CD14-positive monocyte (primary cell): ENCODE data around the gene NUP205. TPM values are rescaled to one million over a fixed set of nuclear protein-coding genes. Genes with fewer than 3 reads are reported as not detected.

ENCODE experiments used
- DNase-seq, 3 donors: peaks; one replicate each; pipeline ENCODE4 v3.0.0-alpha.2; 2011 to 2022
- H2AFZ ChIP-seq: 2 replicates; pipeline ENCODE4 v1.6.0; 2012; ENCODE audit warnings: mild to moderate bottlenecking, low read depth, low read length, inconsistent platforms; ENCODE audit not compliant: insufficient read depth, poor library complexity, severe bottlenecking
- H3K27ac ChIP-seq, 2 donors: 1 replicate in 1 of 2; 2 replicates in 1 of 2; pipeline ENCODE4 v1.5.1; 2012 to 2013; ENCODE audit warnings: low read length in 2 of 2, control low read depth in 1 of 2, inconsistent platforms in 1 of 2, low read depth in 1 of 2, mild to moderate bottlenecking in 1 of 2
- H3K27me3 ChIP-seq, 2 donors: one replicate each; pipeline versions ENCODE4 v1.6.0 to v1.6.1; 2011 to 2013; ENCODE audit warnings: low read length in 2 of 2; ENCODE audit not compliant: control insufficient read depth in 2 of 2, insufficient read depth in 2 of 2
- H3K36me3 ChIP-seq, 2 donors: replicated peaks in 1 of 2; 1 replicate in 1 of 2; 2 replicates in 1 of 2; pipeline versions ENCODE4 v1.5.1 to v1.6.1; 2012 to 2013; ENCODE audit warnings: low read length in 2 of 2, control low read depth in 1 of 2, inconsistent platforms in 1 of 2, mild to moderate bottlenecking in 1 of 2; ENCODE audit not compliant: insufficient read depth in 2 of 2, control insufficient read depth in 1 of 2
- H3K4me1 ChIP-seq, 2 donors: 1 replicate in 1 of 2; 2 replicates in 1 of 2; pipeline versions ENCODE4 v1.5.1 to v1.6.1; 2012 to 2013; ENCODE audit warnings: low read length in 2 of 2, control low read depth in 1 of 2, inconsistent platforms in 1 of 2, mild to moderate bottlenecking in 1 of 2, moderate library complexity in 1 of 2; ENCODE audit not compliant: insufficient read depth in 2 of 2, control insufficient read depth in 1 of 2
- H3K4me2 ChIP-seq: replicated peaks from 2 replicates; pipeline ENCODE3; 2012; ENCODE audit warnings: low read length, moderate library complexity, mild to moderate bottlenecking; ENCODE audit not compliant: poor library complexity, severe bottlenecking; ENCODE audit errors: extremely low read depth
- H3K4me3 ChIP-seq, 3 experiments: fragments of 200-600 bp in 1 of 3; sonication (generic) in 1 of 3; replicated peaks in 1 of 3; 1 replicate in 2 of 3; 2 replicates in 1 of 3; pipeline ENCODE4 v1.5.1; 2011 to 2013; ENCODE audit warnings: low read length in 3 of 3, mild to moderate bottlenecking in 3 of 3, control low read depth in 2 of 3, low read depth in 2 of 3, inconsistent platforms in 1 of 3, moderate library complexity in 1 of 3
- H3K79me2 ChIP-seq: 2 replicates; pipeline ENCODE4 v1.6.0; 2012; ENCODE audit warnings: mild to moderate bottlenecking, control low read depth, inconsistent platforms, low read length, moderate library complexity; ENCODE audit not compliant: insufficient read depth
- H3K9ac ChIP-seq: 2 replicates; pipeline ENCODE4 v1.6.0; 2017; ENCODE audit warnings: low read length, mild to moderate bottlenecking; ENCODE audit not compliant: insufficient read depth, poor library complexity, severe bottlenecking
- H3K9me3 ChIP-seq, 2 donors: replicated peaks in 1 of 2; 1 replicate in 1 of 2; 2 replicates in 1 of 2; pipeline versions ENCODE4 v1.5.1 to v1.6.1; 2012 to 2013; ENCODE audit warnings: low read length in 2 of 2, control low read depth in 1 of 2; ENCODE audit not compliant: control insufficient read depth in 1 of 2, insufficient read depth in 1 of 2
- H4K20me1 ChIP-seq: 2 replicates; pipeline ENCODE4 v1.6.0; 2012; ENCODE audit warnings: mild to moderate bottlenecking, low read length, control low read depth, moderate library complexity; ENCODE audit not compliant: insufficient read depth
- H3K27ac Mint-ChIP-seq, 7 donors: one replicate each; pipeline ENCODE4 v1.8.0; 2020; ENCODE audit warnings: mild to moderate bottlenecking in 7 of 7, mixed read lengths in 7 of 7, moderate library complexity in 6 of 7, inconsistent platforms in 2 of 7
- H3K27me3 Mint-ChIP-seq, 3 donors: one replicate each; pipeline ENCODE4 v1.8.0; 2021 to 2022; ENCODE audit warnings: low read depth in 3 of 3, mild to moderate bottlenecking in 3 of 3, mixed read lengths in 3 of 3, moderate library complexity in 3 of 3, inconsistent platforms in 1 of 3
- H3K36me3 Mint-ChIP-seq, 2 donors: one replicate each; pipeline ENCODE4 v1.8.0; 2020; ENCODE audit warnings: mixed read lengths in 2 of 2, inconsistent platforms in 1 of 2, mild to moderate bottlenecking in 1 of 2
- H3K4me1 Mint-ChIP-seq: one replicate; pipeline ENCODE4 v1.8.0; 2020; ENCODE audit warnings: mild to moderate bottlenecking, mixed read lengths
- H3K4me3 Mint-ChIP-seq, 2 donors: one replicate each; pipeline ENCODE4 v1.8.0; 2020; ENCODE audit warnings: mild to moderate bottlenecking in 2 of 2, mixed read lengths in 2 of 2, moderate library complexity in 1 of 2
- H3K9me3 Mint-ChIP-seq, 7 donors: one replicate each; pipeline ENCODE4 v1.8.0; 2020 to 2022; ENCODE audit warnings: mixed read lengths in 7 of 7, mild to moderate bottlenecking in 6 of 7, moderate library complexity in 6 of 7, inconsistent platforms in 2 of 7
- WGBS: methylation state at CpG from one replicate; pipeline ENCODE4 v1.1.5; 2013; ENCODE audit warnings: missing lambda C conversion rate; ENCODE audit not compliant: insufficient coverage; 5-methylcytosine and 5-hydroxymethylcytosine counted together
- intact Hi-C, 2 donors: fragments of 100-400 bp; cut with micrococcal nuclease; formaldehyde crosslinking; loops; one replicate each; pipeline versions ENCODE4 v1.15.0 to v1.15.1; 2023
- polyA plus RNA-seq, 3 donors: library from polyadenylated mRNA; depleted of rRNA in 1 of 3; unstranded in 2 of 3; stranded (reverse) in 1 of 3; fragments of 300-500 nt in 2 of 3; fragments of >200 nt in 1 of 3; fragmentation: Illumina TruSeq in 2 of 3; gene quantifications; 1 replicate in 2 of 3; 2 replicates in 1 of 3; pipeline ENCODE4 v1.2.3, GENCODE V29; 2012 to 2021
- TF ChIP-seq, protein P1 (sequence below): fragments of 200-600 bp; IDR thresholded peaks from one replicate; pipeline ENCODE4 v1.8.0; 2022; ENCODE audit warnings: antibody characterized with exemption, mild to moderate bottlenecking

The NUP205 gene
- polyA plus RNA-seq, 3 donors: 10.9 to 15.2 (median 13.7) TPM

DNA sequence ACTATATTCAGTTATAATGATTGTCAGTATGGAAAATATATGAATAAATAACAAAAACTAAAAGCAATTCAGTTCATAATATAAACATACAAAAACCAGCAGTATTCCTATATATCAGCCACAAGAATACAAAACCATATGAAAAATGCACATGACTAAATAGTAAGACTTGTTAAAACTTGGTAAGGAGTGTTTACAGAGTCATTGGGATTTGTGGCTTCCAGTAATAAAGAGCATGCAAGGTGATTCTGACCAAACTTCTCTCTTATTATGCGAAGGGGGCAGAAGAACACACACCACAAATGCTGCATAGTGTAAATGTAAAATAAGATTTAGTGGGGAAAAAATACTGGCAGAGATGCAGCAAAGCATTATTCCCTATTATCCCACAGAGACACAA is 39.0 kb upstream of the NUP205 start:
- Histone ChIP-seq H3K79me2 (no peaks in the 10 kb centered on the region), H3K9me3 (no peaks in the 10 kb centered on the region), H3K27ac (no peak overlapping the region), H3K4me3 (no peak overlapping the region), H4K20me1 (no peaks in the 10 kb centered on the region), H3K36me3 (no peaks in the 10 kb centered on the region), H3K4me2 (no peak overlapping the region), H3K9ac (no peak overlapping the region), H3K4me1 (peaks cover 7% of the 10 kb centered on the region in 2 donors), H2AFZ (no peak overlapping the region), H3K27me3 (no peaks in the 10 kb centered on the region)
- intact Hi-C loops: loop anchor here in 1 of 2 donors (10.0 kb wide), 1 partner anchor 146 kb away; the partner anchor contains the start of gene STMP1
- Mint-ChIP-seq H3K36me3 (no peaks in the 10 kb centered on the region), H3K4me1 (peaks cover 11% of the 10 kb centered on the region), H3K27ac (no peak overlapping the region), H3K27me3 (peaks cover 0 to 3% (median 3%) of the 10 kb centered on the region in 3 donors), H3K9me3 (peaks cover 4 to 10% (median 6%) of the 10 kb centered on the region in 7 donors), H3K4me3 (no peak overlapping the region)
- TF ChIP-seq, protein P1, sequence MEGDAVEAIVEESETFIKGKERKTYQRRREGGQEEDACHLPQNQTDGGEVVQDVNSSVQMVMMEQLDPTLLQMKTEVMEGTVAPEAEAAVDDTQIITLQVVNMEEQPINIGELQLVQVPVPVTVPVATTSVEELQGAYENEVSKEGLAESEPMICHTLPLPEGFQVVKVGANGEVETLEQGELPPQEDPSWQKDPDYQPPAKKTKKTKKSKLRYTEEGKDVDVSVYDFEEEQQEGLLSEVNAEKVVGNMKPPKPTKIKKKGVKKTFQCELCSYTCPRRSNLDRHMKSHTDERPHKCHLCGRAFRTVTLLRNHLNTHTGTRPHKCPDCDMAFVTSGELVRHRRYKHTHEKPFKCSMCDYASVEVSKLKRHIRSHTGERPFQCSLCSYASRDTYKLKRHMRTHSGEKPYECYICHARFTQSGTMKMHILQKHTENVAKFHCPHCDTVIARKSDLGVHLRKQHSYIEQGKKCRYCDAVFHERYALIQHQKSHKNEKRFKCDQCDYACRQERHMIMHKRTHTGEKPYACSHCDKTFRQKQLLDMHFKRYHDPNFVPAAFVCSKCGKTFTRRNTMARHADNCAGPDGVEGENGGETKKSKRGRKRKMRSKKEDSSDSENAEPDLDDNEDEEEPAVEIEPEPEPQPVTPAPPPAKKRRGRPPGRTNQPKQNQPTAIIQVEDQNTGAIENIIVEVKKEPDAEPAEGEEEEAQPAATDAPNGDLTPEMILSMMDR: no peak
- DNase-seq: no peak
- WGBS: no CpG with 5 or more reads among the region's 1 CpG

DNA sequence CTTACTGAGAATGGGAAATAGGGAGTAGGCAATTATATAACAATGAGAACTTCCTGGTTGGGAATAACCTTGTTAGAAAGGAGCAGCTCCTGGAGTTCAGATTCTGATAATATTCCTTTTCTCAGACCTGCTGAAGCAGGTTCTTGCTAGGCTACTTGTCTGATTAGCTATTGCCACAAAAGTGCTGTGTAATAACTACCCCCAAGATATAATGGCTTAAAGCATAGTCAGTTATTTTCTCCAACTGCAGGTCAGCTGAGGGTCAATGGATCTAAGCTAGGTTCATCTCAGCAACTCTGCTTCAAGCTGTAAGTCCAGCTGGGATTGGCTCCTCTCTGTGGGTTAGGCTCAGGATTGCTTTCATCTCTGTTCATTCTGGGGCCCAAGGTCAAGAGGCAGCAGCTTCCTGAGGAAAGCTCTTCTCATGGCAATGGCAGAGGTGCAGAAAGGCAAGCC is 38.5 kb upstream of the NUP205 start:
- no peaks in the 10 kb centered on the region for H4K20me1 ChIP-seq
- H3K4me1 ChIP-seq: peaks cover 7% of the 10 kb centered on the region in 2 donors
- H3K36me3 Mint-ChIP-seq: no peaks in the 10 kb centered on the region
- intact Hi-C loops: loop anchor here in 1 of 2 donors (10.0 kb wide), 1 partner anchor 146 kb away; the partner anchor contains the start of gene STMP1
- H3K27me3 ChIP-seq: no peaks in the 10 kb centered on the region
- no peaks in the 10 kb centered on the region for H3K9me3 ChIP-seq
- no peaks in the 10 kb centered on the region for H3K79me2 ChIP-seq
- peaks cover 11% of the 10 kb centered on the region for H3K4me1 Mint-ChIP-seq
- no peak overlapping the region for H3K4me2 ChIP-seq
- H3K4me3 ChIP-seq: no peak overlapping the region
- TF ChIP-seq, protein P1: no peak
- H3K36me3 ChIP-seq: no peaks in the 10 kb centered on the region
- peaks cover 0 to 3% (median 2%) of the 10 kb centered on the region in 3 donors for H3K27me3 Mint-ChIP-seq
- no peak overlapping the region for H3K9ac ChIP-seq
- DNase-seq: no peak
- H3K27ac Mint-ChIP-seq: no peak overlapping the region
- H3K9me3 Mint-ChIP-seq: peaks cover 4 to 10% (median 6%) of the 10 kb centered on the region in 7 donors
- H3K27ac ChIP-seq: no peak overlapping the region
- H2AFZ ChIP-seq: no peak overlapping the region
- H3K4me3 Mint-ChIP-seq: no peak overlapping the region
